Endometrium (tissue), 2 donors: ENCODE measurements around the gene CDH12.

Source experiments
- FAIRE-seq: peaks from 2 replicates; lab custom pipeline; 2012; peaks lifted over from hg19 to GRCh38; lab: Jason Lieb, UNC
- donor health status: control.
- donor health status: control.

Gene CDH12

GRCh38 chr5:21820527-21820926 lies 1032.6 kb downstream of the CDH12 start:
- FAIRE-seq: no peak

GRCh38 chr5:21818370-21818720 lies 1034.8 kb downstream of the CDH12 start:
- no peak for FAIRE-seq

- peak; percentile 89 for FAIRE-seq
Measured at GRCh38 chr5:21817668-21818369, 1035.3 kb downstream of the CDH12 start.

- FAIRE-seq: peak; percentile 46
Measured at GRCh38 chr5:21810737-21811316, 1042.3 kb downstream of the CDH12 start.

- no peak for FAIRE-seq
Measured at GRCh38 chr5:21809611-21810010, 1043.5 kb downstream of the CDH12 start.

GRCh38 chr5:21807953-21808352 lies 1045.2 kb downstream of the CDH12 start:
- FAIRE-seq: no peak

- FAIRE-seq: no peak
Measured at GRCh38 chr5:21806943-21807342, 1046.2 kb downstream of the CDH12 start.

- no peak for FAIRE-seq
Measured at GRCh38 chr5:21806271-21806670, 1046.9 kb downstream of the CDH12 start.

- peak; percentile 57 for FAIRE-seq
Measured at GRCh38 chr5:21802869-21803490, 1050.2 kb downstream of the CDH12 start.

- no peak for FAIRE-seq
Measured at GRCh38 chr5:21802100-21802499, 1051.0 kb downstream of the CDH12 start.

GRCh38 chr5:21792748-21793147 lies 1060.4 kb downstream of the CDH12 start:
- FAIRE-seq: no peak

GRCh38 chr5:21791304-21791703 lies 1061.8 kb downstream of the CDH12 start:
- no peak for FAIRE-seq

- FAIRE-seq: no peak
Measured at GRCh38 chr5:21784487-21784886, 1068.7 kb downstream of the CDH12 start.

- no peak for FAIRE-seq
Measured at GRCh38 chr5:21783074-21783679, 1070.0 kb downstream of the CDH12 start.

- no peak for FAIRE-seq
Measured at GRCh38 chr5:21776466-21776865, 1076.7 kb downstream of the CDH12 start.

GRCh38 chr5:21774801-21775200 lies 1078.3 kb downstream of the CDH12 start:
- FAIRE-seq: no peak

GRCh38 chr5:21774281-21774680 lies 1078.9 kb downstream of the CDH12 start:
- FAIRE-seq: no peak

GRCh38 chr5:21773456-21773855 lies 1079.7 kb downstream of the CDH12 start:
- FAIRE-seq: no peak

- no peak for FAIRE-seq
Measured at GRCh38 chr5:21765406-21765805, 1087.7 kb downstream of the CDH12 start.

- FAIRE-seq: no peak
Measured at GRCh38 chr5:21739096-21739495, 1114.0 kb downstream of the CDH12 start.

- no peak for FAIRE-seq
Measured at GRCh38 chr5:21723500-21723899, 1129.6 kb downstream of the CDH12 start.

GRCh38 chr5:21711866-21712758 lies 1141.0 kb downstream of the CDH12 start:
- no peak for FAIRE-seq
